Neural progenitor cell (in vitro differentiated cells): ENCODE results near the gene NEURL1B. TPM values are rescaled to one million over a fixed set of nuclear protein-coding genes. Genes with fewer than 3 reads are reported as not detected.

Experiments used
- DNase-seq: peaks from one replicate; pipeline ENCODE4 v3.0.0-alpha.2; 2016; ENCODE audit warnings: low spot score
- H2AFZ ChIP-seq: fragments of 200-600 bp; sonication (generic); replicated peaks from 2 replicates; pipeline ENCODE4 v1.6.1; 2016; ENCODE audit warnings: antibody characterized with exemption
- H3F3A ChIP-seq: fragments of 200-600 bp; sonication (generic); 2 replicates; pipeline ENCODE4 v1.6.1; 2016; ENCODE audit warnings: antibody characterized with exemption, low read depth
- H3K27ac ChIP-seq: fragments of 200-600 bp; sonication (generic); 2 replicates; pipeline ENCODE4 v1.5.1; 2016; ENCODE audit warnings: mild to moderate bottlenecking
- H3K27me3 ChIP-seq: fragments of 200-600 bp; sonication (generic); 2 replicates; pipeline ENCODE4 v1.6.1; 2016; ENCODE audit warnings: mild to moderate bottlenecking, moderate library complexity
- H3K36me3 ChIP-seq: fragments of 200-600 bp; sonication (generic); 2 replicates; pipeline ENCODE4 v1.5.1; 2016
- H3K4me1 ChIP-seq: fragments of 200-600 bp; sonication (generic); 2 replicates; pipeline ENCODE4 v1.6.1; 2016; ENCODE audit warnings: mixed run types
- H3K4me2 ChIP-seq: fragments of 200-600 bp; sonication (generic); 2 replicates; pipeline ENCODE4 v1.6.1; 2016
- H3K4me3 ChIP-seq: fragments of 200-600 bp; sonication (generic); 2 replicates; pipeline ENCODE4 v1.5.1; 2016
- H3K79me2 ChIP-seq: fragments of 200-600 bp; sonication (generic); 2 replicates; pipeline ENCODE4 v1.6.1; 2016; ENCODE audit warnings: low read depth
- H3K9ac ChIP-seq: fragments of 200-600 bp; sonication (generic); 2 replicates; pipeline ENCODE4 v1.6.1; 2016
- H3K9me3 ChIP-seq: fragments of 200-600 bp; sonication (generic); 2 replicates; pipeline ENCODE4 v1.5.1; 2016; ENCODE audit warnings: low read depth
- H4K20me1 ChIP-seq: fragments of 200-600 bp; sonication (generic); 2 replicates; pipeline ENCODE4 v1.6.1; 2016; ENCODE audit warnings: low read depth
- H3K27ac Mint-ChIP-seq: 3 replicates; pipeline ENCODE4 v1.8.0; 2021; ENCODE audit warnings: mixed read lengths
- H3K27me3 Mint-ChIP-seq: 2 replicates; pipeline ENCODE4 v1.8.0; 2022; ENCODE audit warnings: low read depth, mild to moderate bottlenecking, inconsistent platforms, moderate library complexity, mixed read lengths; ENCODE audit not compliant: insufficient read depth
- H3K36me3 Mint-ChIP-seq: 3 replicates; pipeline ENCODE4 v1.8.0; 2021; ENCODE audit warnings: mixed read lengths
- H3K4me1 Mint-ChIP-seq: 3 replicates; pipeline ENCODE4 v1.8.0; 2021; ENCODE audit warnings: mixed read lengths
- H3K4me3 Mint-ChIP-seq: 3 replicates; pipeline ENCODE4 v1.8.0; 2021; ENCODE audit warnings: mild to moderate bottlenecking, moderate library complexity, mixed read lengths
- H3K9me3 Mint-ChIP-seq: 3 replicates; pipeline ENCODE4 v1.8.0; 2020; ENCODE audit warnings: mixed read lengths
- EZH2 ChIP-seq: fragments of 200-600 bp; sonication (generic); IDR thresholded peaks from 2 replicates; pipeline ENCODE4 v1.6.1; 2017; ENCODE audit warnings: antibody characterized with exemption, mild to moderate bottlenecking, moderate library complexity
- EZH2phosphoT487 ChIP-seq: fragments of 200-600 bp; sonication (generic); IDR thresholded peaks from 2 replicates; pipeline ENCODE4 v1.6.1; 2017; ENCODE audit warnings: antibody characterized with exemption
- total RNA-seq: library from RNA; depleted of rRNA; stranded (reverse); fragments of >200 nt; gene quantifications from 2 replicates; pipeline ENCODE4 v1.2.3, GENCODE V29; 2015; ENCODE audit warnings: low replicate concordance
- TF ChIP-seq, protein P1 (sequence below): fragments of 200-600 bp; sonication (generic); IDR thresholded peaks from 2 replicates; pipeline ENCODE4 v1.5.1; 2017; ENCODE audit warnings: antibody characterized with exemption, mild to moderate bottlenecking

Gene NEURL1B
- total RNA-seq, 1 donor from 2014 or later: 12.1 TPM

DNA sequence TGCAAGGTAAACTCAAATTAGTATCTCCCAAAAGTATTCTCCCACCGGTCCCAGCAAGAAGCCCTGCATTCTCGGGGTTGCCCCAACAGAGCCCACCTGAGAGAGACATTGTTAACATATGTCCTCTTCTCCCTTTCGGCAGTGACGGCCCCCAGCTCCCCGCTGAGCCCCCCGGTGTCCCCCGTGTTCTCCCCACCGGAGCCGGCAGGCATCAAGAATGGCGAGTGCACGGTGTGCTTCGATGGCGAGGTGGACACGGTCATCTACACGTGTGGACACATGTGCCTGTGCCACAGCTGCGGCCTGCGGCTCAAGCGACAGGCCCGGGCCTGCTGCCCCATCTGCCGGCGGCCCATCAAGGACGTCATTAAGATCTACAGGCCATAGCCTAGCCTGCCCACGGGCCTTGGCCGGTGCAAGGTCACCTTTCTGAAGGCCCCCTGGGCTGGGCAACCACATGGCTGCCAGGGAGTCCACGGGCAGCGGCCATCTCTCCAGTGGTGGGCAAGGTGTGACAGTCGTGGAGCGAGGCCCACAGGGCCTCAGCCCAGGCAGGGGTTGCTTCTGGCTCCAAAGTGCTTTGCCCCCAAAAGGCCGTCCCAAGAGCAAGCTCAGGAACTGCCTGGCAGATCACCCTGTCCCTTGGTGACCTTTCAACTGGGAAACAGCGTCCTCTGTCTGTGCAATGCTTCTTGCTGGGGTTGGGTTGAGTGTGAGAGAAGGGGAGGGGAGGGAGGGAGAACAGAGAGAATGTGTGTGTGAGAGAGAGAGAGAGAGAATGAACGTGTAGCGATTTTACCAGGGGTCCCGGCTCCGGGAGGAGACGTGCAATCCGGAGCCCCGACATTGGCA lies 45.7 kb downstream of the NEURL1B start:
- Histone ChIP-seq H3K36me3 (no peaks in the 10 kb centered on the region), H4K20me1 (no peaks in the 10 kb centered on the region), H3K27ac (no peak overlapping the region), H2AFZ (no peak overlapping the region), H3K79me2 (no peaks in the 10 kb centered on the region), H3F3A (no peaks in the 10 kb centered on the region), H3K27me3 (peaks cover 38% of the 10 kb centered on the region), H3K4me1 (no peaks in the 10 kb centered on the region), H3K4me3 (no peak overlapping the region), H3K4me2 (no peak overlapping the region), H3K9me3 (no peaks in the 10 kb centered on the region), H3K9ac (no peak overlapping the region)
- no peak overlapping the region for H3K4me3 Mint-ChIP-seq
- no peak for TF ChIP-seq EZH2
- TF ChIP-seq, protein P1, sequence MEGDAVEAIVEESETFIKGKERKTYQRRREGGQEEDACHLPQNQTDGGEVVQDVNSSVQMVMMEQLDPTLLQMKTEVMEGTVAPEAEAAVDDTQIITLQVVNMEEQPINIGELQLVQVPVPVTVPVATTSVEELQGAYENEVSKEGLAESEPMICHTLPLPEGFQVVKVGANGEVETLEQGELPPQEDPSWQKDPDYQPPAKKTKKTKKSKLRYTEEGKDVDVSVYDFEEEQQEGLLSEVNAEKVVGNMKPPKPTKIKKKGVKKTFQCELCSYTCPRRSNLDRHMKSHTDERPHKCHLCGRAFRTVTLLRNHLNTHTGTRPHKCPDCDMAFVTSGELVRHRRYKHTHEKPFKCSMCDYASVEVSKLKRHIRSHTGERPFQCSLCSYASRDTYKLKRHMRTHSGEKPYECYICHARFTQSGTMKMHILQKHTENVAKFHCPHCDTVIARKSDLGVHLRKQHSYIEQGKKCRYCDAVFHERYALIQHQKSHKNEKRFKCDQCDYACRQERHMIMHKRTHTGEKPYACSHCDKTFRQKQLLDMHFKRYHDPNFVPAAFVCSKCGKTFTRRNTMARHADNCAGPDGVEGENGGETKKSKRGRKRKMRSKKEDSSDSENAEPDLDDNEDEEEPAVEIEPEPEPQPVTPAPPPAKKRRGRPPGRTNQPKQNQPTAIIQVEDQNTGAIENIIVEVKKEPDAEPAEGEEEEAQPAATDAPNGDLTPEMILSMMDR: no peak
- TF ChIP-seq EZH2phosphoT487: no peak
- peaks cover 4% of the 10 kb centered on the region for H3K4me1 Mint-ChIP-seq
- H3K36me3 Mint-ChIP-seq: peaks cover 9% of the 10 kb centered on the region
- peaks cover 10% of the 10 kb centered on the region for H3K27me3 Mint-ChIP-seq
- no peaks in the 10 kb centered on the region for H3K9me3 Mint-ChIP-seq
- H3K27ac Mint-ChIP-seq: no peak overlapping the region
- DNase-seq: no peak

DNA sequence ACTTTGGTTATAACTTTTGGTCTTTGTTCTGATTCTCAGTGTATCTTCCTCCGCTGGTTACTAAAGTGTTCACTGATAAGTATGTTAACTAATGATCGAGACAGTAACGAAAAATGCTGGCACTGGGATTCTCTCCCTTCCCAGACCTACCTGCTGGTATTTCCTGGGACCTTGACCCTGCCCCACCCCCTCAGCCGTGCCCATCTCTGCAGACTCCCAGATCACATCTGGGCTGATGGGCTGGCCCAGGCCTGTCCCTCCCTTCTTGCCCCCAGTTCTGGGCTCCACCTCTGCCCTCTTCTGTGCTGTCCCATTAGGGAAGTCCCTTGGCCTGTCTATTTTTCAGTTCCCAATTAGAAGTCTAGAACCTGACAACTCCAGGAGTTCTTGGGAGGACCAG lies 46.9 kb downstream of the NEURL1B start:
- no peaks in the 10 kb centered on the region for H3K36me3 ChIP-seq
- H3K27ac ChIP-seq: no peak overlapping the region
- TF ChIP-seq, protein P1: no peak
- TF ChIP-seq EZH2phosphoT487: no peak
- no peak for TF ChIP-seq EZH2
- DNase-seq: no peak
- H3K4me2 ChIP-seq: no peak overlapping the region
- H3K4me3 ChIP-seq: no peak overlapping the region
- Mint-ChIP-seq H3K36me3 (peaks cover 6% of the 10 kb centered on the region), H3K4me3 (no peak overlapping the region), H3K27me3 (peaks cover 7% of the 10 kb centered on the region), H3K9me3 (no peaks in the 10 kb centered on the region), H3K27ac (no peak overlapping the region), H3K4me1 (peaks cover 2% of the 10 kb centered on the region)
- peaks cover 26% of the 10 kb centered on the region for H3K27me3 ChIP-seq
- H2AFZ ChIP-seq: no peak overlapping the region
- H3K9me3 ChIP-seq: no peaks in the 10 kb centered on the region
- H3K79me2 ChIP-seq: no peaks in the 10 kb centered on the region
- H3K9ac ChIP-seq: no peak overlapping the region
- no peaks in the 10 kb centered on the region for H3F3A ChIP-seq
- H3K4me1 ChIP-seq: no peaks in the 10 kb centered on the region
- no peaks in the 10 kb centered on the region for H4K20me1 ChIP-seq

DNA sequence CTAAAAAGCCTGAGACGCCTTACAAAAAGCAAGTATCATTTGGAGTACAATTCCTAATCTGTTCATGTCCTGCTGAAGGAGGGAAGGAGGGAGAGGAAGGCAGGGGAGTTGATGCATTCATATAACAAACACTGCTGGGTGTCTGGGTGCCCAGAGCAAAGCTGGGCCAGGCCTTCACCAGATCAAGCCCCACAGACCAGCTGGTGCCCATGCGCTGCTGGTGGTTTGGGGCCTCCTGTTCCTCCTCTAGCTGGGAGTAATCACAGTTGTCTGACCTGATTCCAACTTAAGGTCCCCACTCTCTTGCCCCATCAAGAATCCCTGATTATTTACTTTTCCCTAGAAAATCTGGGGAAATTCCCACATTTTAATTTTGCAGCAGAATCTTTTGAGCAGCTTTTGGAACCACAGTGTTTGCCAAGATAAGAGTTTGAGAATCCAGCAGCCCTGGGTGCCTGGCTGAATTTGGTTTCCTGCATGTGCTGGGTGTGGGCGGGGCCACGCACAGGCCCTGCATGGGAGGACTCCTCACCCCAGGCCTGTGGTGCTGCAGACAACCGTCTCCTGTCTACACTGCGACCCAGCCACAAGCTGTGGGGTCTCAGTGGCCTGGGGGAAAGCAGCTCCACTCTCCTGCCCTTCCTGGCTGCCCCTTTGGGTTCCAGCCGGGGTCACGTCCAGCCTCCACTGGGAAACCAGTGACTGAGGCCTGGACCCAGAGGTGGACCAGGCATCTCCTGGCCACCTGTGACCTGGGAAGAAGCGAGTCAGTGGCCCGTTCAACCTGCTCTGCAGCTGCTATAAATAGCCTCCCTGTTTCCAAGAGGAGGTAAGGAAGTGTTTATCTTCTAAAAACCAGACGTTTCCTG lies 47.5 kb downstream of the NEURL1B start:
- H3K4me1 Mint-ChIP-seq: peaks cover 7% of the 10 kb centered on the region
- Histone ChIP-seq H3K79me2 (no peaks in the 10 kb centered on the region), H3K4me2 (no peak overlapping the region), H3K9me3 (no peaks in the 10 kb centered on the region), H3K27ac (no peak overlapping the region), H3K4me3 (no peak overlapping the region), H3K36me3 (no peaks in the 10 kb centered on the region), H3F3A (no peaks in the 10 kb centered on the region), H2AFZ (no peak overlapping the region), H4K20me1 (no peaks in the 10 kb centered on the region), H3K9ac (no peak overlapping the region), H3K4me1 (no peaks in the 10 kb centered on the region), H3K27me3 (peaks cover 20% of the 10 kb centered on the region)
- peaks cover 10% of the 10 kb centered on the region for H3K27me3 Mint-ChIP-seq
- no peak for DNase-seq
- H3K9me3 Mint-ChIP-seq: no peaks in the 10 kb centered on the region
- no peak overlapping the region for H3K27ac Mint-ChIP-seq
- no peak for TF ChIP-seq EZH2phosphoT487
- TF ChIP-seq EZH2: no peak
- TF ChIP-seq, protein P1: no peak
- peaks cover 5% of the 10 kb centered on the region for H3K36me3 Mint-ChIP-seq
- no peak overlapping the region for H3K4me3 Mint-ChIP-seq
